Ascending aorta (tissue), 2 donors: Measurements from ENCODE around the gene COX7A2L. TPM values are rescaled to one million over a fixed set of nuclear protein-coding genes. Genes with fewer than 3 reads are reported as not detected.

Source experiments
- DNase-seq, 2 donors: peaks; one replicate each; pipeline ENCODE4 v3.0.0-alpha.2; 2019; ENCODE audit warnings: low spot score in 2 of 2
- H3K27ac ChIP-seq, 2 donors: fragments of 200-600 bp; sonication (generic); one replicate each; pipeline ENCODE4 v1.5.1; 2016 to 2017; ENCODE audit warnings: mild to moderate bottlenecking in 1 of 2
- H3K27me3 ChIP-seq: fragments of 200-600 bp; sonication (generic); one replicate; pipeline ENCODE4 v1.5.1; 2017
- H3K36me3 ChIP-seq, 2 donors: fragments of 200-600 bp; sonication (generic); one replicate each; pipeline ENCODE4 v1.5.1; 2016
- H3K4me1 ChIP-seq, 2 donors: fragments of 200-600 bp; sonication (generic); one replicate each; pipeline ENCODE4 v1.5.1; 2016 to 2017; ENCODE audit warnings: mild to moderate bottlenecking in 1 of 2
- H3K4me3 ChIP-seq, 2 donors: fragments of 200-600 bp; sonication (generic); one replicate each; pipeline ENCODE4 v1.5.1; 2016 to 2017; ENCODE audit warnings: mild to moderate bottlenecking in 1 of 2
- H3K9me3 ChIP-seq, 2 donors: fragments of 200-600 bp; sonication (generic); one replicate each; pipeline ENCODE4 v1.5.1; 2016
- CTCF ChIP-seq, 3 experiments: fragments of 200-600 bp in 2 of 3; fragments of 450-650 bp in 1 of 3; sonication (generic) in 2 of 3; IDR thresholded peaks; one replicate each; pipeline ENCODE4 v1.5.1; 2016 to 2019; ENCODE audit warnings: antibody characterized with exemption in 3 of 3, mild to moderate bottlenecking in 1 of 3, moderate library complexity in 1 of 3
- intact Hi-C: fragments of 100-400 bp; cut with DNase I; formaldehyde crosslinking; loops from one replicate; pipeline ENCODE4 v1.15.1; 2023
- total RNA-seq: library from RNA; depleted of rRNA; stranded (reverse); fragments of >200 nt; gene quantifications from one replicate; pipeline ENCODE4 v1.1.0, GENCODE V29; 2016

The COX7A2L gene
- total RNA-seq, 1 donor from 2014 or later, result 35.2 TPM

GRCh38 chr2:42329736-42330135 is 31.3 kb downstream of the COX7A2L start:
- Histone ChIP-seq H3K27ac (peak overlapping the region; percentile 21 to 48), H3K4me3 (no peak overlapping the region), H3K4me1 (peaks cover 0 to 5% of the 10 kb centered on the region in 2 donors), H3K36me3 (peaks cover 15 to 38% of the 10 kb centered on the region in 2 donors), H3K27me3 (no peaks in the 10 kb centered on the region), H3K9me3 (no peaks in the 10 kb centered on the region)
- intact Hi-C loops, result loop anchor here (10.0 kb wide), 1 partner anchor 475 kb away; no protein-coding TSS in a partner anchor
- no peak for TF ChIP-seq CTCF (IDR thresholded peaks at IDR 0.05)
- no peak for DNase-seq

GRCh38 chr2:42328923-42329322 is 32.1 kb downstream of the COX7A2L start:
- intact Hi-C loops, result loop anchor here (1.0 to 10.0 kb wide), 2 partner anchors 233 to 474 kb away; no protein-coding TSS in a partner anchor
- Histone ChIP-seq H3K36me3 (peaks cover 14 to 30% of the 10 kb centered on the region in 2 donors), H3K4me1 (peaks cover 0 to 5% of the 10 kb centered on the region in 2 donors), H3K4me3 (no peak overlapping the region), H3K9me3 (no peaks in the 10 kb centered on the region), H3K27me3 (no peaks in the 10 kb centered on the region), H3K27ac (no peak overlapping the region)
- no peak for TF ChIP-seq CTCF (IDR thresholded peaks at IDR 0.05)
- DNase-seq, result no peak

GRCh38 chr2:42328148-42328833 is 32.7 kb downstream of the COX7A2L start:
- H3K9me3 ChIP-seq, result no peaks in the 10 kb centered on the region
- intact Hi-C loops, result loop anchor here (1.0 to 10.0 kb wide), 2 partner anchors 232 to 473 kb away; no protein-coding TSS in a partner anchor

GRCh38 chr2:42327125-42327524 is 33.9 kb downstream of the COX7A2L start:
- peaks cover 6 to 14% of the 10 kb centered on the region in 2 donors for H3K36me3 ChIP-seq
- no peaks in the 10 kb centered on the region for H3K27me3 ChIP-seq
- H3K9me3 ChIP-seq, result no peaks in the 10 kb centered on the region
- H3K4me1 ChIP-seq, result peaks cover 0 to 5% of the 10 kb centered on the region in 2 donors
- no peak overlapping the region for H3K4me3 ChIP-seq
- DNase-seq, result no peak
- H3K27ac ChIP-seq, result no peak overlapping the region
- intact Hi-C loops, result loop anchor here (10.0 kb wide), 1 partner anchor 472 kb away; no protein-coding TSS in a partner anchor
- no peak for TF ChIP-seq CTCF (IDR thresholded peaks at IDR 0.05)

More at GRCh38 chr2:42328148-42328833, 32.7 kb downstream of the COX7A2L start:
- peak; percentile 22 to 50 (median 47) for TF ChIP-seq CTCF (IDR thresholded peaks at IDR 0.05)
- Histone ChIP-seq H3K4me3 (no peak overlapping the region), H3K36me3 (peaks cover 7 to 24% of the 10 kb centered on the region in 2 donors), H3K27ac (no peak overlapping the region), H3K4me1 (peaks cover 0 to 5% of the 10 kb centered on the region in 2 donors), H3K27me3 (no peaks in the 10 kb centered on the region)
- DNase-seq, result no peak

GRCh38 chr2:42325609-42326008 is 35.4 kb downstream of the COX7A2L start:
- Histone ChIP-seq H3K27ac (no peak overlapping the region), H3K4me3 (no peak overlapping the region), H3K4me1 (peaks cover 0 to 2% of the 10 kb centered on the region in 2 donors), H3K36me3 (peaks cover 0 to 6% of the 10 kb centered on the region in 2 donors), H3K27me3 (no peaks in the 10 kb centered on the region), H3K9me3 (no peaks in the 10 kb centered on the region)
- intact Hi-C loops, result loop anchor here (10.0 kb wide), 1 partner anchor 471 kb away; no protein-coding TSS in a partner anchor
- no peak for TF ChIP-seq CTCF (IDR thresholded peaks at IDR 0.05)
- no peak for DNase-seq
